ENCODE measurements around the gene DENND5B.
"Not testable (repeated sequence)": the region's sequence is repeated elsewhere in the genome, so short reads cannot be mapped to it uniquely, and the experiment has no call there.

Gene DENND5B

DNA sequence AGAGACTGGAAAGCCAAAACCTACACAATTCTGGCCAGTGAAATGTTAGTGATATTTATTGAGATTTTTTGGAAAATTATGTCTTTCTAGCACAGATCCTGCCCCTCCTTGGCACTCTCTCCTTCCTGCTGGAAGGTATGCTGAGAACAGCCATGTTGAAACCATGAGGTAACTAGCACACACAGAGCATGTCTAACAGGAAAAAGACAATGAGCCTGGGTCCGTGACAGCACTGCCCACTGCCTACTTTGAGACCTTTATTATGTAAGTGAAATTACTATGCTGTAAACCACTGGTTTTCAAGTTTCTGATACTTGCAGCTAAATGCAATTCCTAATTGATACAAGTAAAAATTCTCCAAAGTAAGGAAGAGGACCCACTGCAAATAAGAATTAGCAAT is 183.4 kb downstream of the DENND5B start:
- no peaks in the 10 kb centered on the region for H3K9me3 Mint-ChIP-seq
- no peak overlapping the region for H3K27ac Mint-ChIP-seq
- no peak for DNase-seq (ENCODE audit: low spot score)
- no peak overlapping the region for H3K4me3 Mint-ChIP-seq
- H3K27me3 Mint-ChIP-seq (ENCODE audit: low read depth) = no peaks in the 10 kb centered on the region
- H3K4me1 Mint-ChIP-seq (ENCODE audit: low read depth) = peaks cover 5% of the 10 kb centered on the region
- H3K36me3 Mint-ChIP-seq (ENCODE audit: low read depth) = no peaks in the 10 kb centered on the region

DNA sequence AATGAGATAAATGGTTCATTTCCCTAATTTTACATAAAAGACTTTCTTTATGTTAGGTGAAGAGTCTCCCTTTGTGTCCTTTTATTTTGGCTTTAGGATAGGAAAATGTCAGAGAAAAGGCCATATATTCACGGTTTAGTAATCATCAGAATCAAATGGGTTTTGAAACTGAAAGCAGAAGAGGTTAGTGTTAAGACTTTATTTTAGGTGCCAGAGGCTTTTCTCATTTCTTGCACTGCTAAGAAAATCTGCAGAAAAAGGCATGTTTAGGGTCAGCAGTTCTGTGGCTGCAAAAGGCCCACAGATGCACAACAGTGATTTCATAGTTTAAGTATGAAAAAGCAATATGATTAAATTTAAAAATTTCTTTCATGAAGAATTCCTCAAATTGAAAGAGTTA is 184.6 kb downstream of the DENND5B start:
- peaks cover 8% of the 10 kb centered on the region for H3K27me3 Mint-ChIP-seq (ENCODE audit: low read depth)
- no peaks in the 10 kb centered on the region for H3K36me3 Mint-ChIP-seq (ENCODE audit: low read depth)
- H3K4me1 Mint-ChIP-seq (ENCODE audit: low read depth) = peaks cover 5% of the 10 kb centered on the region
- no peak overlapping the region for H3K4me3 Mint-ChIP-seq
- DNase-seq (ENCODE audit: low spot score) = no peak
- no peak overlapping the region for H3K27ac Mint-ChIP-seq
- no peaks in the 10 kb centered on the region for H3K9me3 Mint-ChIP-seq

DNA sequence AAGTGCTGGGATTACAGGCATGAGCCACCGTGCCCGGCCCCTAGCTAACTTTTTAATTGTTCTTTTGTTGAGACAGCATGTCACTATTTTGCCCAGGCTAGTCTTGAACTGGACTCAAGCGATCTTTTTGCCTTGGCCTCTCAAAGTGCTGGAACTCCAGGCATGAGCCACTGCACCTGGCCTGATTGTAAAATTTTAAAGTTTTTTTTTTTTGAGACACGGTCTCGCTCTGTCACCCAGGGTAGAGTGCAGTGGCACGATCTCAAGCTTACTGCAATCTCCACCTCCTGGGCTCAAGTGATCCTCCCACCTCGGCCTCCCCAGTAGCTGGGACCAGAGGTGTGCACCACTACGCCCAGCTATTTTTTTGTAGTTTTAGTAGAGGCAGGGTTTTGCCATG is 185.9 kb downstream of the DENND5B start:
- Mint-ChIP-seq H3K27me3 (ENCODE audit: low read depth) (peaks cover 8% of the 10 kb centered on the region), H3K4me1 (ENCODE audit: low read depth) (peaks cover 5% of the 10 kb centered on the region), H3K36me3 (ENCODE audit: low read depth) (no peaks in the 10 kb centered on the region), H3K9me3 (no peaks in the 10 kb centered on the region), H3K27ac (no peak overlapping the region), H3K4me3 (no peak overlapping the region)
- DNase-seq (ENCODE audit: low spot score) = no peak

GRCh38 chr12:31403099-31403607 is 187.8 kb downstream of the DENND5B start:
- not testable (repeated sequence) for H3K27me3 Mint-ChIP-seq (ENCODE audit: low read depth); H3K9me3 Mint-ChIP-seq; H3K36me3 Mint-ChIP-seq (ENCODE audit: low read depth); H3K4me1 Mint-ChIP-seq (ENCODE audit: low read depth); H3K27ac Mint-ChIP-seq; H3K4me3 Mint-ChIP-seq
- DNase-seq (ENCODE audit: low spot score) = peak; percentile 36

GRCh38 chr12:31393004-31393550 is 197.9 kb downstream of the DENND5B start:
- Mint-ChIP-seq H3K4me1 (ENCODE audit: low read depth) (no peaks in the 10 kb centered on the region), H3K27ac (no peak overlapping the region), H3K9me3 (no peaks in the 10 kb centered on the region), H3K4me3 (no peak overlapping the region), H3K36me3 (ENCODE audit: low read depth) (no peaks in the 10 kb centered on the region), H3K27me3 (ENCODE audit: low read depth) (peaks cover 12% of the 10 kb centered on the region)
- DNase-seq (ENCODE audit: low spot score) = no peak

DNA sequence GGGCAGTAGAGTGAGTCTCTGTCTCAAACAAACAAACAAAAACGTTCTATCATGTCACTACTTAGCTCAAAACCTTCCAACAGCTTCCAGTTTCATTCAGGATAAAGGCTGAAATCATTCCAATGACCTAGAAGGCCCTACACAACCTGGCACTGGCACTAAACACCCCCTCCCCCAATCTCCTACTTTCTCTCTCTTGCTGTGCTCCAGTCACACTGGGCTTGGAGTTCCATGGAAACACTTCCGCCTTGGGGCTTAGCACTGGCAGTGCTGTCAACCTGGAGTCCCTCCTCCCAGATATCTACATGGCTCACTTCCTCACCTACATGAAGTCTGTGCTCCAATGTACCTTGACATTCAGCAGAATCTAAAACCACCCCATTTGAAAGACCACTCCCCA is 199.9 kb downstream of the DENND5B start:
- H3K36me3 Mint-ChIP-seq (ENCODE audit: low read depth) = no peaks in the 10 kb centered on the region
- DNase-seq (ENCODE audit: low spot score) = no peak
- peaks cover 19% of the 10 kb centered on the region for H3K27me3 Mint-ChIP-seq (ENCODE audit: low read depth)
- H3K9me3 Mint-ChIP-seq = no peaks in the 10 kb centered on the region
- H3K27ac Mint-ChIP-seq = no peak overlapping the region
- H3K4me1 Mint-ChIP-seq (ENCODE audit: low read depth) = no peaks in the 10 kb centered on the region
- H3K4me3 Mint-ChIP-seq = no peak overlapping the region

- DNase-seq (ENCODE audit: low spot score) = no peak
- no peak overlapping the region for H3K4me3 Mint-ChIP-seq
- no peaks in the 10 kb centered on the region for H3K9me3 Mint-ChIP-seq
- no peak overlapping the region for H3K27ac Mint-ChIP-seq
- no peaks in the 10 kb centered on the region for H3K4me1 Mint-ChIP-seq (ENCODE audit: low read depth)
- peaks cover 22% of the 10 kb centered on the region for H3K27me3 Mint-ChIP-seq (ENCODE audit: low read depth)
- no peaks in the 10 kb centered on the region for H3K36me3 Mint-ChIP-seq (ENCODE audit: low read depth)
These were observed 202.2 kb downstream of the DENND5B start for GRCh38 chr12:31388713-31389112.

DNA sequence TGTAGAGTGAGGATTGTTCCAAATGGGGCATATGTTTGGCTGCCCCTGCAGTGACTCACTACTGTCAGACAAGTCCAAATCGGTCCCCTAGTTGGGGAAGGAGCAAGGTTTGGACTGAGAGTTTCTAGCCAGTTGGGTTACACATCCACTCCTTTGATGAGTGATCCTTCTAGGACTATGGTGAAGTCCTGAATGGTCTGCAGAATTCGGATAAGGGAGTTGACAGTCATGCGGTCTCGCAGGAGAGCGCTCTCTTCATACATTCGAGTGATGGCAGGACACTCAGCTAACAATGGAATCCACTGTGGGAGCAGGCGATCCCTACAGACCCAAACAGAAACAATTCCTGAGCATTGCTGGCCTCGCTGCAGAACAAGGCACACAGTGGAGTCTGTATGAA is 203.5 kb downstream of the DENND5B start:
- DNase-seq (ENCODE audit: low spot score) = no peak
- no peaks in the 10 kb centered on the region for H3K9me3 Mint-ChIP-seq
- H3K4me3 Mint-ChIP-seq = no peak overlapping the region
- peaks cover 18% of the 10 kb centered on the region for H3K27me3 Mint-ChIP-seq (ENCODE audit: low read depth)
- no peaks in the 10 kb centered on the region for H3K4me1 Mint-ChIP-seq (ENCODE audit: low read depth)
- H3K27ac Mint-ChIP-seq = no peak overlapping the region
- no peaks in the 10 kb centered on the region for H3K36me3 Mint-ChIP-seq (ENCODE audit: low read depth)

DNA sequence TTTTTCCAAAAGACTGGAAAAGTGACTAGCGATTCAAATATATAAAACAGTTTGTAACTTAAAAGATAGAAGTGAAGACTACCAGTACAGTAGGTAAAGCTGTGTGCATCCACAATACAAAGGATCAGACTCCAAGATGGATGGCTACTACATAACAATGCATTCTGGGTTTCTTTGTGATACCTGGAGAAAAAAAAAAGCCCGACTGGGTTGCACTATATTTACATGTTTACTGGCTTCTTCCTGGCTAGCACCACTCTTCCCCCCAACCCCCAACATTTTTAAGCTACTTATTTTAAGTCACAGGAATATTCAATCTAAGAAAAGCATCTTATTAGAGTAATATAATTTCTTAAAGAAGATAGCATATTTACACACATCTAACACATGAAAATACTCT is 203.9 kb downstream of the DENND5B start:
- no peak for DNase-seq (ENCODE audit: low spot score)
- Mint-ChIP-seq H3K9me3 (no peaks in the 10 kb centered on the region), H3K27me3 (ENCODE audit: low read depth) (peaks cover 16% of the 10 kb centered on the region), H3K27ac (no peak overlapping the region), H3K36me3 (ENCODE audit: low read depth) (no peaks in the 10 kb centered on the region), H3K4me1 (ENCODE audit: low read depth) (no peaks in the 10 kb centered on the region), H3K4me3 (no peak overlapping the region)

DNA sequence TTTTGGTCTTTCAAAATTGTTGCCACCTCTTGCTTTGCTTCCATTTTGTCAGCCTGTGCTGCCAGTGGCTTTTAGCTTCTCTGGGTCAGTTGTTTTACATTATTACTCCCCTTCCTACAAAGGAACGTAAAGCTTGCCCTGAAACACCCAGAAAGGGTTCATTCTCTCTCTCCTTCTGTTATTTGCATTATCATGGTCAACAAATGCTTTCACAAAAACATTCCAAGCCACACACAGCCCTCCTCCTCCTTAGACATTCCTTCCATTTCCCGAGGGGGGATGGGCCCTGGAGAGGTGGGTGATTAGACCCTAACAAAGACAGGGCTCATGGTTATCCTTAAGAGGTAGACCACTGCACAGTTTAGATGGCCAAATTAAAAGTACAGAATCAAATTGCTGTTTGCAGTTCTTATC is 204.6 kb downstream of the DENND5B start:
- H3K4me1 Mint-ChIP-seq (ENCODE audit: low read depth) = no peaks in the 10 kb centered on the region
- no peak for DNase-seq (ENCODE audit: low spot score)
- no peaks in the 10 kb centered on the region for H3K36me3 Mint-ChIP-seq (ENCODE audit: low read depth)
- no peaks in the 10 kb centered on the region for H3K9me3 Mint-ChIP-seq
- H3K4me3 Mint-ChIP-seq = no peak overlapping the region
- no peak overlapping the region for H3K27ac Mint-ChIP-seq
- peaks cover 17% of the 10 kb centered on the region for H3K27me3 Mint-ChIP-seq (ENCODE audit: low read depth)

DNA sequence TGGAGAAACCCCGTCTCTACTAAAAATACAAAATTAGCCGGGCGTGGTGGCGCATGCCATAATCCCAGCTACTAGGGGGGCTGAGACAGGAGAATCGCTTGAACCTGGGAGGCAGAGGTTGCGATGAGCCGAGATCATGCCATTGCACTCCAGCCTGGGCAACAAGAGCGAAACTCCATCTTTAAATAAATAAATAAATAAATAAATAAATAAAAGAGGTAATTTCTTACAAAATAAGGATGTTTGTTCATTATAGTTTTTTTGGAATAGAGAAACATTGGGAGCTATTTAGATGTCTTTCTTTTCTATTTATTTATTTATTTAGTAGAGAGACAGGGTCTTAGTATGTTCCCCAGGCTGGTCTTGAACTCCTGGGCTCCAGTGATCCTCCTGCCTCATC is 213.7 kb downstream of the DENND5B start:
- H3K4me3 Mint-ChIP-seq; H3K27ac Mint-ChIP-seq; H3K36me3 Mint-ChIP-seq (ENCODE audit: low read depth); H3K9me3 Mint-ChIP-seq; H3K27me3 Mint-ChIP-seq (ENCODE audit: low read depth); DNase-seq (ENCODE audit: low spot score); H3K4me1 Mint-ChIP-seq (ENCODE audit: low read depth): not testable (repeated sequence)

- not testable (repeated sequence) for H3K4me3 Mint-ChIP-seq; H3K27ac Mint-ChIP-seq; H3K9me3 Mint-ChIP-seq; H3K27me3 Mint-ChIP-seq (ENCODE audit: low read depth); H3K4me1 Mint-ChIP-seq (ENCODE audit: low read depth); H3K36me3 Mint-ChIP-seq (ENCODE audit: low read depth); DNase-seq (ENCODE audit: low spot score)
These were observed 215.5 kb downstream of the DENND5B start for GRCh38 chr12:31375422-31375821.

DNA sequence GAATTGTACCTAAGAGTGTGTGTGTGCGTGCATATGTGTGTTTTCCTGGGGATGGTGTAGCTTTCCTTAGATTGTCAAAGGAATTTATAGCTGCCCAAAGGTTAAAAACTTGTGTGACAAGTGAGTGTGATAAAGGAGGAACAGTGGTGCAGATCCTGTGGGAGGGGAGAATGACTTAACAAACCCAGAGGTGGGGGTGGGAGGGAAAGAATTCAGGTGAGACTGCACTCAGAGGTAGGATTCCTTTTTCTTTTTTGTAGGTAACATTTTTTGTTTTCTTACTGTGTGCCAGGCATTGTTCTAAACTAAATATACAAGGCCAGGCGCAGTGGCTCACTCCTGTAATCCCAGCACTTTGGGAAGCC is 219.7 kb downstream of the DENND5B start:
- H3K27me3 Mint-ChIP-seq (ENCODE audit: low read depth) = peaks cover 2% of the 10 kb centered on the region

GRCh38 chr12:31370531-31371255 is 220.2 kb downstream of the DENND5B start:
- H3K4me3 Mint-ChIP-seq = no peak overlapping the region
- H3K27me3 Mint-ChIP-seq (ENCODE audit: low read depth) = peaks cover 2% of the 10 kb centered on the region
- no peak overlapping the region for H3K27ac Mint-ChIP-seq
- H3K9me3 Mint-ChIP-seq = no peaks in the 10 kb centered on the region
- no peaks in the 10 kb centered on the region for H3K36me3 Mint-ChIP-seq (ENCODE audit: low read depth)
- no peaks in the 10 kb centered on the region for H3K4me1 Mint-ChIP-seq (ENCODE audit: low read depth)
- no peak for DNase-seq (ENCODE audit: low spot score)

More for the DNA sequence above, 219.7 kb downstream of the DENND5B start:
- Mint-ChIP-seq H3K9me3 (no peaks in the 10 kb centered on the region), H3K4me1 (ENCODE audit: low read depth) (no peaks in the 10 kb centered on the region), H3K36me3 (ENCODE audit: low read depth) (no peaks in the 10 kb centered on the region), H3K27ac (no peak overlapping the region), H3K4me3 (no peak overlapping the region)
- DNase-seq (ENCODE audit: low spot score) = no peak
